ENCODE results near the gene BOK. TPM values are rescaled to one million over a fixed set of nuclear protein-coding genes. Genes with fewer than 3 reads are reported as not detected.

BOK gene
- total and polyA plus RNA-seq, 2 of the 13 experiments (the other 11 are each of a cell fraction or from before 2014, with no cell fraction given), result 35.5 to 39.2 TPM

GRCh38 chr2:241556746-241557145, 1.8 kb upstream of the BOK start:
- in situ Hi-C loops (cut with HindIII; ENCODE audit: extremely low pct_ligation_motif_present, low pct_unique_long_range_greater_than_20kb) (no loop called here), intact Hi-C loops (cut with micrococcal nuclease; ENCODE audit: unreplicated experiment) (no loop called here)
- Histone ChIP-seq H3K9me3 (ENCODE audit: low read length) (no peaks in the 10 kb centered on the region), H2AFZ (ENCODE audit: low read length) (no peak overlapping the region), H3K4me2 (ENCODE audit: low read depth, low read length) (no peak overlapping the region), H3K27me3 (ENCODE audit: control insufficient read depth in 1 of 2, insufficient read depth in 2 of 2, low read length in 2 of 2) (no peaks in the 10 kb centered on the region; a peak in 1 of 5 replicates), H3K4me3 (replicated peaks in 1 of 3; ENCODE audit: insufficient read depth in 1 of 3, low read depth in 2 of 3, low read length in 3 of 3) (no peak overlapping the region), H3K27ac (ENCODE audit: extremely low read length, insufficient read depth, low read length) (no peak overlapping the region), H3K4me1 (ENCODE audit: insufficient read depth, low read length) (peaks cover 73% of the 10 kb centered on the region), H3K9ac (ENCODE audit: insufficient read depth, low read depth, low read length) (no peak overlapping the region), H3K79me2 (ENCODE audit: insufficient read depth, low read length) (peaks cover 12% of the 10 kb centered on the region), H4K20me1 (ENCODE audit: insufficient read depth, low read length) (peaks cover 7% of the 10 kb centered on the region; the same call in 1 of the 2 replicates), H3K36me3 (replicated peaks in 1 of 2; ENCODE audit: control insufficient read depth in 1 of 2, insufficient read depth in 2 of 2, low read length in 2 of 2) (no peaks in the 10 kb centered on the region; a peak in 1 of 5 replicates)
- no TSS peak for BruUV-seq (replicated peaks)
- FAIRE-seq (no peak), ATAC-seq (no peak), DNase-seq (ENCODE audit: low spot score) (no peak)
- POLR2A ChIA-PET, result no interaction called here
- CTCF ChIA-PET (ENCODE audit: low intra/inter-chr PET ratio, low total read pairs), result no interaction called here
- TF ChIP-seq, protein P1, sequence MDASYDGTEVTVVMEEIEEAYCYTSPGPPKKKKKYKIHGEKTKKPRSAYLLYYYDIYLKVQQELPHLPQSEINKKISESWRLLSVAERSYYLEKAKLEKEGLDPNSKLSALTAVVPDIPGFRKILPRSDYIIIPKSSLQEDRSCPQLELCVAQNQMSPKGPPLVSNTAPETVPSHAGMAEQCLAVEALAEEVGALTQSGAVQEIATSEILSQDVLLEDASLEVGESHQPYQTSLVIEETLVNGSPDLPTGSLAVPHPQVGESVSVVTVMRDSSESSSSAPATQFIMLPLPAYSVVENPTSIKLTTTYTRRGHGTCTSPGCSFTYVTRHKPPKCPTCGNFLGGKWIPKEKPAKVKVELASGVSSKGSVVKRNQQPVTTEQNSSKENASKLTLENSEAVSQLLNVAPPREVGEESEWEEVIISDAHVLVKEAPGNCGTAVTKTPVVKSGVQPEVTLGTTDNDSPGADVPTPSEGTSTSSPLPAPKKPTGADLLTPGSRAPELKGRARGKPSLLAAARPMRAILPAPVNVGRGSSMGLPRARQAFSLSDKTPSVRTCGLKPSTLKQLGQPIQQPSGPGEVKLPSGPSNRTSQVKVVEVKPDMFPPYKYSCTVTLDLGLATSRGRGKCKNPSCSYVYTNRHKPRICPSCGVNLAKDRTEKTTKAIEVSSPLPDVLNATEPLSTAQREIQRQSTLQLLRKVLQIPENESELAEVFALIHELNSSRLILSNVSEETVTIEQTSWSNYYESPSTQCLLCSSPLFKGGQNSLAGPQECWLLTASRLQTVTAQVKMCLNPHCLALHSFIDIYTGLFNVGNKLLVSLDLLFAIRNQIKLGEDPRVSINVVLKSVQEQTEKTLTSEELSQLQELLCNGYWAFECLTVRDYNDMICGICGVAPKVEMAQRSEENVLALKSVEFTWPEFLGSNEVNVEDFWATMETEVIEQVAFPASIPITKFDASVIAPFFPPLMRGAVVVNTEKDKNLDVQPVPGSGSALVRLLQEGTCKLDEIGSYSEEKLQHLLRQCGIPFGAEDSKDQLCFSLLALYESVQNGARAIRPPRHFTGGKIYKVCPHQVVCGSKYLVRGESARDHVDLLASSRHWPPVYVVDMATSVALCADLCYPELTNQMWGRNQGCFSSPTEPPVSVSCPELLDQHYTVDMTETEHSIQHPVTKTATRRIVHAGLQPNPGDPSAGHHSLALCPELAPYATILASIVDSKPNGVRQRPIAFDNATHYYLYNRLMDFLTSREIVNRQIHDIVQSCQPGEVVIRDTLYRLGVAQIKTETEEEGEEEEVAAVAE (CRISPR knock-in tag; IDR thresholded peaks at IDR 0.05; ENCODE audit: borderline replicate concordance), result no peak
- TF ChIP-seq ATF1 (CRISPR knock-in tag; IDR thresholded peaks at IDR 0.05) (no peak), TBP (CRISPR knock-in tag; IDR thresholded peaks at IDR 0.05) (no peak), CERS6 (CRISPR knock-in tag; IDR thresholded peaks at IDR 0.05) (no peak), ZNF501 (CRISPR knock-in tag; IDR thresholded peaks at IDR 0.05) (no peak), ARHGAP35 (CRISPR knock-in tag; IDR thresholded peaks at IDR 0.05; ENCODE audit: borderline replicate concordance) (no peak), ZNF143 (CRISPR knock-in tag; IDR thresholded peaks at IDR 0.05) (no peak), MXD1 (CRISPR knock-in tag; IDR thresholded peaks at IDR 0.05) (no peak), ZNF367 (CRISPR knock-in tag; IDR thresholded peaks at IDR 0.05; ENCODE audit: borderline replicate concordance) (no peak), MYC (CRISPR knock-in tag; IDR thresholded peaks at IDR 0.05; ENCODE audit: borderline replicate concordance) (no peak), MNT (IDR thresholded peaks at IDR 0.05) (no peak), ZNF335 (CRISPR knock-in tag; IDR thresholded peaks at IDR 0.05) (no peak), MZF1 (CRISPR knock-in tag; IDR thresholded peaks at IDR 0.05; ENCODE audit: borderline replicate concordance) (no peak)
- TF ChIP-seq, protein P2, sequence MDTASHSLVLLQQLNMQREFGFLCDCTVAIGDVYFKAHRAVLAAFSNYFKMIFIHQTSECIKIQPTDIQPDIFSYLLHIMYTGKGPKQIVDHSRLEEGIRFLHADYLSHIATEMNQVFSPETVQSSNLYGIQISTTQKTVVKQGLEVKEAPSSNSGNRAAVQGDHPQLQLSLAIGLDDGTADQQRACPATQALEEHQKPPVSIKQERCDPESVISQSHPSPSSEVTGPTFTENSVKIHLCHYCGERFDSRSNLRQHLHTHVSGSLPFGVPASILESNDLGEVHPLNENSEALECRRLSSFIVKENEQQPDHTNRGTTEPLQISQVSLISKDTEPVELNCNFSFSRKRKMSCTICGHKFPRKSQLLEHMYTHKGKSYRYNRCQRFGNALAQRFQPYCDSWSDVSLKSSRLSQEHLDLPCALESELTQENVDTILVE (CRISPR knock-in tag; IDR thresholded peaks at IDR 0.05), result no peak
